Kidney (tissue), 14 donors: ENCODE results near the gene ITGBL1. TPM values are rescaled to one million over a fixed set of nuclear protein-coding genes. Genes with fewer than 3 reads are reported as not detected.

ENCODE experiments used
- DNase-seq, 5 donors: peaks; one replicate each; pipeline ENCODE4 v3.0.0-alpha.2; 2013 to 2020
- FAIRE-seq: peaks from 2 replicates; lab custom pipeline; 2012; peaks lifted over from hg19 to GRCh38; lab: Jason Lieb, UNC
- H3K27ac ChIP-seq, 2 donors: one replicate each; pipeline ENCODE4 v1.7.0; 2013; ENCODE audit warnings: low read depth in 2 of 2, low read length in 2 of 2, inconsistent platforms in 1 of 2
- H3K27me3 ChIP-seq: one replicate; pipeline ENCODE4 v1.7.1; 2013; ENCODE audit warnings: low read length, inconsistent platforms; ENCODE audit not compliant: control insufficient read depth, insufficient read depth
- H3K36me3 ChIP-seq, 3 donors: one replicate each; pipeline versions ENCODE4 v1.7.0 to v1.7.1; 2013; ENCODE audit warnings: low read length in 3 of 3, control low read depth in 1 of 3, inconsistent platforms in 1 of 3; ENCODE audit not compliant: insufficient read depth in 3 of 3, control insufficient read depth in 2 of 3
- H3K4me1 ChIP-seq, 3 donors: one replicate each; pipeline versions ENCODE4 v1.7.0 to v1.7.1; 2013; ENCODE audit warnings: low read length in 3 of 3, inconsistent platforms in 1 of 3, low read depth in 1 of 3; ENCODE audit not compliant: control insufficient read depth in 2 of 3, insufficient read depth in 2 of 3
- H3K4me3 ChIP-seq, 3 donors: one replicate each; pipeline versions ENCODE4 v1.7.0 to v1.8.1; 2013; ENCODE audit warnings: low read length in 3 of 3, control low read depth in 1 of 3, inconsistent platforms in 1 of 3
- H3K9ac ChIP-seq, 3 donors: one replicate each; pipeline versions ENCODE4 v1.7.0 to v1.7.1; 2013; ENCODE audit warnings: low read length in 3 of 3, control low read depth in 1 of 3, inconsistent platforms in 1 of 3
- H3K9me3 ChIP-seq, 3 donors: one replicate each; pipeline versions ENCODE4 v1.7.0 to v1.7.1; 2013; ENCODE audit warnings: low read length in 3 of 3, control low read depth in 1 of 3, inconsistent platforms in 1 of 3; ENCODE audit not compliant: control insufficient read depth in 2 of 3, insufficient read depth in 1 of 3
- CTCF ChIP-seq: IDR thresholded peaks from 3 replicates; pipeline ENCODE4 v1.5.1; 2012; ENCODE audit warnings: mild to moderate bottlenecking, moderate library complexity, borderline replicate concordance; ENCODE audit not compliant: insufficient read depth; ENCODE audit errors: extremely low read depth
- intact Hi-C: fragments of 100-400 bp; cut with DNase I; formaldehyde crosslinking; loops from one replicate; pipeline ENCODE4 v1.11.1; 2022
- polyA plus RNA-seq: library from polyadenylated mRNA; stranded (reverse); fragments of 350-450 nt; fragmentation: Illumina TruSeq; extraction: RNeasy Lipid Tissue Mini Kit (QIAGEN cat#74804); gene quantifications from one replicate; pipeline ENCODE4 v1.2.3, GENCODE V29; 2014; ENCODE audit warnings: low read depth, low replicate concordance; ENCODE audit not compliant: insufficient read depth
- total RNA-seq: library from RNA; stranded (reverse); fragmentation: NEBNext Ultra II Directional; extraction: Animal tissue kit (Norgen Biotek cat#: 25700); gene quantifications from one replicate; pipeline ENCODE4 v1.2.1, GENCODE V29; 2021
- donor health status: control.
- donor health status: control.
- donor health status: control.
- donor health status: control.
- donor health status: control.
- donor health status: DM: yes; HTN: yes; CAD: no.
- donor health status: Normal renal cell carcinoma (clear cell type).

Gene ITGBL1
- total and polyA plus RNA-seq, 2 donors from 2014 or later: 1.4 to 7.7 TPM

- no peak for DNase-seq
- TF ChIP-seq CTCF: no peak
- no peaks in the 10 kb centered on the region for H3K27me3 ChIP-seq
- FAIRE-seq: no peak
- no peak overlapping the region for H3K27ac ChIP-seq
- no peak overlapping the region for H3K9ac ChIP-seq
- intact Hi-C loops: loop anchor here (10.0 kb wide), 1 partner anchor 608 kb away; no protein-coding TSS in a partner anchor
- H3K9me3 ChIP-seq: no peaks in the 10 kb centered on the region
- H3K36me3 ChIP-seq: no peaks in the 10 kb centered on the region
- H3K4me3 ChIP-seq: no peak overlapping the region
- H3K4me1 ChIP-seq: no peaks in the 10 kb centered on the region
Measured at GRCh38 chr13:101752432-101752831, 300.0 kb downstream of the ITGBL1 start.

GRCh38 chr13:101755228-101755887 is 302.9 kb downstream of the ITGBL1 start:
- no peak overlapping the region for H3K4me3 ChIP-seq
- DNase-seq: no peak
- no peak for TF ChIP-seq CTCF
- no peaks in the 10 kb centered on the region for H3K4me1 ChIP-seq
- H3K27me3 ChIP-seq: no peaks in the 10 kb centered on the region
- no peaks in the 10 kb centered on the region for H3K9me3 ChIP-seq
- H3K27ac ChIP-seq: no peak overlapping the region
- no peak overlapping the region for H3K9ac ChIP-seq
- intact Hi-C loops: loop anchor here (10.0 kb wide), 1 partner anchor 611 kb away; no protein-coding TSS in a partner anchor
- no peak for FAIRE-seq
- no peaks in the 10 kb centered on the region for H3K36me3 ChIP-seq

- H3K27ac ChIP-seq: no peak overlapping the region
- no peak overlapping the region for H3K4me3 ChIP-seq
- FAIRE-seq (peak; percentile 77), DNase-seq (peak in 2 of 5 donors; percentile 50 to 51)
- no peaks in the 10 kb centered on the region for H3K9me3 ChIP-seq
- no peak overlapping the region for H3K9ac ChIP-seq
- intact Hi-C loops: loop anchor here (10.0 kb wide), 1 partner anchor 613 kb away; no protein-coding TSS in a partner anchor
- no peaks in the 10 kb centered on the region for H3K27me3 ChIP-seq
- no peaks in the 10 kb centered on the region for H3K4me1 ChIP-seq
- H3K36me3 ChIP-seq: no peaks in the 10 kb centered on the region
- TF ChIP-seq CTCF: peak; percentile 55
Measured at GRCh38 chr13:101757446-101758039, 305.1 kb downstream of the ITGBL1 start.
